GM13976 (cell line): ENCODE results near the gene GPC6.

Experiments used
- DNase-seq: peaks from one replicate; pipeline ENCODE4 v3.0.0; 2012; ENCODE audit warnings: low spot score
- CTCF ChIP-seq: IDR thresholded peaks from 2 replicates; pipeline ENCODE4 v1.5.1; 2012; ENCODE audit warnings: borderline replicate concordance, mild to moderate bottlenecking; ENCODE audit not compliant: insufficient read depth; ENCODE audit errors: extremely low read depth, missing control alignments, control extremely low read depth
- in situ Hi-C: fragments of 300-500 bp; cut with MboI; formaldehyde crosslinking; loops from one replicate; pipeline ENCODE4 v1.12.0; 2022; ENCODE audit warnings: low sequenced_read_pairs, mixed read lengths, inconsistent platforms; ENCODE audit not compliant: unreplicated experiment

GPC6 gene

GRCh38 chr13:93732186-93732585 is 505.6 kb downstream of the GPC6 start:
- in situ Hi-C loops, result no loop called here
- no peak for TF ChIP-seq CTCF
- no peak for DNase-seq

DNA sequence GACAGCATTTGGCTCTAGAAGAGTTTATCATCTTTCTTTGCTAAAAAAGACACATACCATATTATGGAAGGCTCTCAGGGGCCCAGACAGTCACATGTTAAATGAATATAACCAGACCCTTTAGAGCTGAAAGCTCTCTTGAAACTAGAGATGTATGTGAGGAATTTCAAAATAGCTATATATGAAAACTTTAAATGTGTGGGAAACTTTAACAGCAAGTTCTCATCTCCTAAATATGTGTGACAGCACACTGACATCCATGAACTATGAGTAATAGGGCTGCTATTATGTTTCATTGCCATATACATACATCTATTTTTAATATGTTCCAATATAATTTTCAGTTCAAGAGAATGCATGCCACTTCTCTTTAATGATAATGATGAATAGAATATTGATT is 509.5 kb downstream of the GPC6 start:
- no peak for TF ChIP-seq CTCF
- in situ Hi-C loops, result no loop called here
- DNase-seq, result no peak

DNA sequence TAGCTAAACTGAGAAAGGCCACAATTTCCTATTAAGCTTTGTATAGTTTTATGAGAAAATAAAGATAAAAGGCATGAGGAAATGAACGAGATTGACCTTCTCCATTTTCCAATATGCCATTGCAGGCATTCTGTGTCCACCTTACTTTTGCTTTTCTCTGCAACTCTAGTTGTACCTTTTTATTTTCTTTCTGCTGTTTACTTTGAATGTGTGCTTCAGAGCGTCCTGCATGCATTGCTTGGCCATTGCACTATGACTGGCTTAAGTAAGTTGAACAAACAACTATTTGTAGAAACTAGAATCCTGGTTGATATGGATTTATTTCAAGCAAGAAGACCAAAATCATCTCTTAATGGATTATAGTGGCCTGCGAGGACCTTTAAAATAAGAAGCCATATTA is 510.3 kb downstream of the GPC6 start:
- in situ Hi-C loops, result no loop called here
- no peak for DNase-seq
- no peak for TF ChIP-seq CTCF

- peak; percentile 0 for TF ChIP-seq CTCF
- no peak for DNase-seq
- in situ Hi-C loops, result no loop called here
These were observed 513.7 kb downstream of the GPC6 start for GRCh38 chr13:93740334-93740733.

- in situ Hi-C loops, result no loop called here
- TF ChIP-seq CTCF, result no peak
- DNase-seq, result no peak
These were observed 517.4 kb downstream of the GPC6 start for GRCh38 chr13:93744033-93744432.

GRCh38 chr13:93744886-93745285 is 518.3 kb downstream of the GPC6 start:
- in situ Hi-C loops, result no loop called here
- DNase-seq, result no peak
- no peak for TF ChIP-seq CTCF

- in situ Hi-C loops, result no loop called here
- no peak for DNase-seq
- TF ChIP-seq CTCF, result no peak
These were observed 519.3 kb downstream of the GPC6 start for GRCh38 chr13:93745884-93746283.
